Activated CD8-positive, alpha-beta T cell treated with anti-CD3 and anti-CD28 coated beads for 36 hours (primary cell): ENCODE measurements around the gene TAT. TPM values are rescaled to one million over a fixed set of nuclear protein-coding genes. Genes with fewer than 3 reads are reported as not detected.
"Not testable (repeated sequence)": the region's sequence is repeated elsewhere in the genome, so short reads cannot be mapped to it uniquely, and the experiment has no call there.

Experiments
- ATAC-seq: fragments of 200-7000 bp; cut with Tn5 transposase; one replicate; pipeline ENCODE4 v1.10.0; 2021; ENCODE audit warnings: mild to moderate bottlenecking, moderate library complexity
- CTCF ChIA-PET: fragments of 350-600 bp; sonication (Branson Sonifier 250); formaldehyde crosslinking; loops from one replicate; lab custom pipeline; 2021; ENCODE audit warnings: antibody characterized with exemption; lab: Charles Lee
- POLR2A ChIA-PET: fragments of 350-600 bp; sonication (Branson Sonifier 250); formaldehyde crosslinking; loops from one replicate; lab custom pipeline; 2021; ENCODE audit warnings: antibody characterized with exemption; lab: Charles Lee
- DNase-seq: peaks from one replicate; pipeline ENCODE4 v3.0.0-alpha.2; 2020
- H3K27ac Mint-ChIP-seq: one replicate; pipeline ENCODE4 v1.8.0; 2021; ENCODE audit warnings: mild to moderate bottlenecking, mixed read lengths
- H3K27me3 Mint-ChIP-seq: one replicate; pipeline ENCODE4 v1.8.0; 2021; ENCODE audit warnings: mixed read lengths
- H3K36me3 Mint-ChIP-seq: one replicate; pipeline ENCODE4 v1.8.0; 2021; ENCODE audit warnings: low read depth, mixed read lengths
- H3K4me1 Mint-ChIP-seq: one replicate; pipeline ENCODE4 v1.8.0; 2021; ENCODE audit warnings: low read depth, mixed read lengths
- H3K4me3 Mint-ChIP-seq: one replicate; pipeline ENCODE4 v1.8.0; 2021; ENCODE audit warnings: mild to moderate bottlenecking, moderate library complexity, mixed read lengths
- H3K9me3 Mint-ChIP-seq: one replicate; pipeline ENCODE4 v1.8.0; 2021; ENCODE audit warnings: mixed read lengths
- intact Hi-C: fragments of 100-400 bp; cut with micrococcal nuclease; formaldehyde crosslinking; loops from one replicate; pipeline ENCODE4 v1.10.0; 2022
- total RNA-seq, 2 experiments: library from RNA; stranded (reverse); gene quantifications; one replicate each; pipeline ENCODE4 v1.2.3, GENCODE V29; 2021
- TF ChIP-seq, protein P1 (sequence below): fragments of 200-600 bp; IDR thresholded peaks from one replicate; pipeline ENCODE4 v1.8.0; 2022; ENCODE audit warnings: antibody characterized with exemption, mild to moderate bottlenecking

Gene TAT
- total RNA-seq, 2 experiments from 2014 or later = not detected

DNA sequence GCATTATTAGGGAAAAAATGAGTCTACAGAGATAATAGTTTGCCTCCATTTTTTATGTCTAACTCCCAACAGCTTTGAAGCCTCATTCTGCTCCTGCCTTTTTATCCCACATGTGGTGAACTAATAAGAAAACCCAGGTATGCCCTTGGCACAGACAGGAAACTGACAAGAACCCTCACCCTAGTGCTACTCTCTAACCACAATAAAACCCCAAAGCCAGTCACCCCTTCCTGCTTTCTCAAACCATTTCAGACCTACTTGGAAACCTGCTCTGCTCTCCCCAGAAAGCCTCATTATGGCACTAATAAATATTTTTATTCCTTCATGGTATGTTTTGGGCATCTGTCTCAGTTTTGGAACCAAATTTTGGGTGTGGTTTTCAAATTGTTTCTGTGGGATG lies 45.2 kb upstream of the TAT start:
- no peaks in the 10 kb centered on the region for H3K9me3 Mint-ChIP-seq
- no peak for ATAC-seq

DNA sequence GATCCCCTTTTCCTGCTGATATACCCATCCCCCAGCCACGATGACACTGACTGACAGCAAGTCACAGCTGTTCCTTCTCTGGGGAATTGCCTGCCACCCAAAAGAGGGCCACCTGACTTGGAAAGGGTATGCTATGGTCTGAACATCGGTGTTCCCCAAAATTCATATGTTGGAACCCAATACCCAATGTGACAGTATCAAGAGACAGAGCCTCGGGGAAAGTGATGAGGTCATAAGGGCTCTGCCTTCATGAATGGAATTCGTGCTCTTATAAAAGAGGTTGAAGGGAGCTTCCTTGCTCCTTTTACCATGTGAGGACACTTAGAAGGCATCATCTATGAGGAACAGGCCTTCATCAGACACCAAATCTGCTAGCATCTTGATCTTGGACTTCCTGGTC lies 41.5 kb upstream of the TAT start:
- TF ChIP-seq, protein P1, sequence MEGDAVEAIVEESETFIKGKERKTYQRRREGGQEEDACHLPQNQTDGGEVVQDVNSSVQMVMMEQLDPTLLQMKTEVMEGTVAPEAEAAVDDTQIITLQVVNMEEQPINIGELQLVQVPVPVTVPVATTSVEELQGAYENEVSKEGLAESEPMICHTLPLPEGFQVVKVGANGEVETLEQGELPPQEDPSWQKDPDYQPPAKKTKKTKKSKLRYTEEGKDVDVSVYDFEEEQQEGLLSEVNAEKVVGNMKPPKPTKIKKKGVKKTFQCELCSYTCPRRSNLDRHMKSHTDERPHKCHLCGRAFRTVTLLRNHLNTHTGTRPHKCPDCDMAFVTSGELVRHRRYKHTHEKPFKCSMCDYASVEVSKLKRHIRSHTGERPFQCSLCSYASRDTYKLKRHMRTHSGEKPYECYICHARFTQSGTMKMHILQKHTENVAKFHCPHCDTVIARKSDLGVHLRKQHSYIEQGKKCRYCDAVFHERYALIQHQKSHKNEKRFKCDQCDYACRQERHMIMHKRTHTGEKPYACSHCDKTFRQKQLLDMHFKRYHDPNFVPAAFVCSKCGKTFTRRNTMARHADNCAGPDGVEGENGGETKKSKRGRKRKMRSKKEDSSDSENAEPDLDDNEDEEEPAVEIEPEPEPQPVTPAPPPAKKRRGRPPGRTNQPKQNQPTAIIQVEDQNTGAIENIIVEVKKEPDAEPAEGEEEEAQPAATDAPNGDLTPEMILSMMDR = no peak
- ChIA-PET CTCF (interaction anchor here (0.9 kb wide), 1 partner anchor 8 kb away, joined by 4 read pairs; no protein-coding TSS in a partner anchor), POLR2A (no interaction called here)
- H3K27ac Mint-ChIP-seq = no peak overlapping the region
- H3K36me3 Mint-ChIP-seq = no peaks in the 10 kb centered on the region
- no peak for DNase-seq
- intact Hi-C loops = loop anchor here (10.0 kb wide), 1 partner anchor 204 kb away; no protein-coding TSS in a partner anchor
- no peaks in the 10 kb centered on the region for H3K9me3 Mint-ChIP-seq
- ATAC-seq = no peak
- H3K4me3 Mint-ChIP-seq = no peak overlapping the region
- peaks cover 18% of the 10 kb centered on the region for H3K27me3 Mint-ChIP-seq
- peaks cover 7% of the 10 kb centered on the region for H3K4me1 Mint-ChIP-seq

More for the DNA sequence above, 45.2 kb upstream of the TAT start:
- ChIA-PET CTCF (interaction anchor here (5.5 kb wide), 1 partner anchor 11 kb away, joined by 33 read pairs; no protein-coding TSS in a partner anchor), POLR2A (no interaction called here)
- TF ChIP-seq, protein P1 = no peak
- intact Hi-C loops = no loop called here
- Mint-ChIP-seq H3K4me3 (no peak overlapping the region), H3K36me3 (no peaks in the 10 kb centered on the region), H3K27ac (no peak overlapping the region), H3K27me3 (peaks cover 19% of the 10 kb centered on the region), H3K4me1 (peaks cover 9% of the 10 kb centered on the region)
- DNase-seq = no peak

DNA sequence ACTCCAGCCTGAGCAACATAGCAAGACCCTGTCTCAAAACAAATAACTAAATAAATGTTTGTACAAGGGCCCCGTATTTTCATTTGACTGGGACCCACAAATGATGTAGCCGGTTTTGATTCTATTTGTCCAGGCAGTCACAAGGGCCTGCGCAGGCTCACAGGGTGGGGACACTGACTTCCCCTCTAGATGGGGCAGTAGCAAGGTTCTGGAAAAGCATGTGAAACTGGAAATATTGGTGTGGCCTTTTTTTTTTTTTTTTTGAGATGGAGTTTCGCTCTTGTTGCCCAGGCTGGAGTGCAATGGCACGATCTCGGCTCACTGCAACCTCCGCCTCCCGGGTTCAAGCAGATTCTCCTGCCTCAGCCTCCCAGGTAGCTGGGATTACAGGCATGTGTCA lies 38.1 kb upstream of the TAT start:
- ATAC-seq, DNase-seq, H3K9me3 Mint-ChIP-seq, H3K27ac Mint-ChIP-seq, H3K36me3 Mint-ChIP-seq, H3K4me3 Mint-ChIP-seq, H3K4me1 Mint-ChIP-seq, POLR2A ChIA-PET: not testable (repeated sequence)
- H3K27me3 Mint-ChIP-seq = peaks cover 28% of the 10 kb centered on the region
- CTCF ChIA-PET = interaction anchor here (1.7 kb wide), 1 partner anchor 50 kb away, joined by 5 read pairs; no protein-coding TSS in a partner anchor
- intact Hi-C loops = loop anchor here (5.0 to 10.0 kb wide), 2 partner anchors 48 to 200 kb away; no protein-coding TSS in a partner anchor

DNA sequence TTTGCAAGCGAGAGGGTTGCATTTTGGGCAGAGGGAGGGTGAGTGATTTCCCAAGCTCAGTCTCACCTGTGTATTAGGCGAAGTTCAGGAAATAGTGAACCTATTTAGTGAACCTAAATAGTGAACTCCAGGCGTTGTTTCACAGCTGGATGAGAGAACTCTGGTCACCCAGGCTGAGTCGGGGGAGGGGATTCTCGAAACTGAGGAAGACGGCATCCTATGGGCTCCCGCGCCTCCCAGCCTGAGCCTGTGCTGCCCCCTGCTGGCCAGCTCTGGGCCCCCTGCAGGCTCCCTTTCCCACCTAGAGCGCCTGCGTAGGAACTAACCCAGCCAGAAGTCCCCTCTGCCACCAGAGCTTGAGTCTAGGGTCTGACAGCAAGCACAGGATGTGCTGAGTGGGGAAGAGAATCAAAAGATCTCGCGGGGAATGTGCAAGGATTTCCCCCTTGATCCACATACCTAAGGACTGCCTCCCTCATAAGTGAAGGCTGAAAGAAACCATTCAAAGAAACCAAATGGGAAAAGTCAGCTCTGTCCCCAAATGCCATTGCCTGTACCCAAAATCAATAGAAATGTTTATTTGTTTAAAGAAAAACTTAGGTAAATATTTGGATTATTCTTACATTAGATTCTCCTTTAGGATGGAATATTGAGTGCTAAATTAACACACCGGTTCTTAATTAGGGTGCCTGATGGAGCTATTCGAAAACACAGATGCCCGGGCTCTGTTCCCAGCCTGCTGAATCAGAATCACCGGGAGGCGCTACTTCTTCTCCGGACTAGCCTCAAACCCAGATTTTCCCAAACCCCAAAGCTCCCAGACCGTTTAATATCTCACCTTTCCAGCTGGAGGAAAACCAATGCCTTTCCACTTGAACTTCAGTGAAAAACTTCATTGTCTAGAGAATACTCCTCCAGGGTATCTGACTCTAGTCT lies 34.3 kb upstream of the TAT start:
- ChIA-PET CTCF (interaction anchor here (0.6 to 3.3 kb wide), 73 partner anchors 8 to 371 kb away, joined by 3 to 87 read pairs (median 4); partner anchors contain the start of genes CHST4, TAT, ZNF19 and ZNF23), POLR2A (interaction anchor here (0.7 to 1.4 kb wide), 2 partner anchors 46 to 61 kb away, joined by 3 to 7 read pairs; no protein-coding TSS in a partner anchor)
- no peaks in the 10 kb centered on the region for H3K9me3 Mint-ChIP-seq
- TF ChIP-seq, protein P1 = peak; percentile 93
- peaks cover 9% of the 10 kb centered on the region for H3K4me1 Mint-ChIP-seq
- H3K27ac Mint-ChIP-seq = no peak overlapping the region
- no peaks in the 10 kb centered on the region for H3K36me3 Mint-ChIP-seq
- intact Hi-C loops = loop anchor here (5.0 to 10.0 kb wide), 2 partner anchors 44 to 196 kb away; no protein-coding TSS in a partner anchor
- ATAC-seq = peak; percentile 86
- H3K27me3 Mint-ChIP-seq = peaks cover 19% of the 10 kb centered on the region
- H3K4me3 Mint-ChIP-seq = no peak overlapping the region
- DNase-seq = peak; percentile 87

DNA sequence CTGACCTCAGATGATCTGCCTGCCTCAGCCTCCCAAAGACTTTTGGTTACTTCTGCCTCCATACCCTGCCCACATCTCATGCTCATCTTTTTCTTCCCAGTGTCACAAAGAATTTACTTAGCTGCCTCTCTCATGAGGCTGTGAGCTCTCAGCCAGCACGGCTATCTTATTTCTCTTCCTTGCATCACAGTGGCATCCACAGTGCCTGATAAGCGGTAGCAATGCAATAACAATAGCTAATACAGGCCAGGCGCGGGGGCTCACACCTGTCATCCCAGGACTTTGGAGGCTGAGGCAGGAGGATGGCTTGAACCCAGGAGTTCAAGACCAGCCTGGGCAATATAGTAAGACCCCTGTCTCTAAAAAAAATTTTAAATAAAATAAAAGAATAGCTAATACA lies 33.6 kb upstream of the TAT start:
- TF ChIP-seq, protein P1 = no peak
- POLR2A ChIA-PET = interaction anchor here (0.7 to 1.0 kb wide), 2 partner anchors 45 to 60 kb away, joined by 3 to 4 read pairs; no protein-coding TSS in a partner anchor
- Mint-ChIP-seq H3K27me3 (peaks cover 19% of the 10 kb centered on the region), H3K4me1 (peaks cover 9% of the 10 kb centered on the region), H3K36me3 (no peaks in the 10 kb centered on the region), H3K4me3 (no peak overlapping the region), H3K27ac (no peak overlapping the region), H3K9me3 (no peaks in the 10 kb centered on the region)
- no peak for ATAC-seq
- CTCF ChIA-PET = interaction anchor here (0.6 to 3.3 kb wide), 59 partner anchors 9 to 356 kb away, joined by 3 to 87 read pairs (median 5); partner anchors contain the start of genes CHST4, TAT, ZNF19 and ZNF23
- DNase-seq = no peak
- intact Hi-C loops = loop anchor here (5.0 to 10.0 kb wide), 2 partner anchors 43 to 196 kb away; no protein-coding TSS in a partner anchor
